ENCODE data around the gene MIEF2. TPM values are rescaled to one million over a fixed set of nuclear protein-coding genes. Genes with fewer than 3 reads are reported as not detected.

Gene MIEF2
- total RNA-seq = 10 to 100 TPM in 1 of 4 donors, 1 to 10 TPM in 3; 5.2 to 11.4 (median 7.9) TPM

- no peak for TF ChIP-seq CTCF (IDR thresholded peaks at IDR 0.05; ENCODE audit: low read depth)
These were observed at the start of gene MIEF2 for GRCh38 chr17:18260332-18261145. Gene MIEF2, plus strand, starts transcription at chr17:18260662. Its CDS starts 2,059 bp downstream, at chr17:18262721.

- TF ChIP-seq CTCF (IDR thresholded peaks at IDR 0.05; ENCODE audit: low read depth) = no peak
These were observed 46.7 kb upstream of the MIEF2 start for GRCh38 chr17:18213666-18214270.

GRCh38 chr17:18217412-18218015 is 42.9 kb upstream of the MIEF2 start:
- TF ChIP-seq CTCF (IDR thresholded peaks at IDR 0.05; ENCODE audit: low read depth) = no peak

GRCh38 chr17:18218756-18219415 is 41.6 kb upstream of the MIEF2 start:
- TF ChIP-seq CTCF (IDR thresholded peaks at IDR 0.05; ENCODE audit: low read depth) = no peak

- TF ChIP-seq CTCF (IDR thresholded peaks at IDR 0.05; ENCODE audit: low read depth) = no peak
These were observed 36.4 kb upstream of the MIEF2 start for GRCh38 chr17:18224053-18224386.

- TF ChIP-seq CTCF (IDR thresholded peaks at IDR 0.05; ENCODE audit: low read depth) = no peak
These were observed 35.9 kb upstream of the MIEF2 start for GRCh38 chr17:18224387-18225120.

Data from subcutaneous adipose tissue (tissue), 4 donors.